NCI-H526 (cell line): Measurements from ENCODE around the gene AP1B1.
A peak's percentile ranks its signal among the peaks of the same experiment; 100 is the strongest.
"Not testable (repeated sequence)": the region's sequence is repeated elsewhere in the genome, so short reads cannot be mapped to it uniquely, and the experiment has no call there.

Experiments
- DNase-seq, 2 experiments: peaks; one replicate each; lab custom pipeline; 2025; lab: John Stamatoyannopoulos, UW

The AP1B1 gene

DNA sequence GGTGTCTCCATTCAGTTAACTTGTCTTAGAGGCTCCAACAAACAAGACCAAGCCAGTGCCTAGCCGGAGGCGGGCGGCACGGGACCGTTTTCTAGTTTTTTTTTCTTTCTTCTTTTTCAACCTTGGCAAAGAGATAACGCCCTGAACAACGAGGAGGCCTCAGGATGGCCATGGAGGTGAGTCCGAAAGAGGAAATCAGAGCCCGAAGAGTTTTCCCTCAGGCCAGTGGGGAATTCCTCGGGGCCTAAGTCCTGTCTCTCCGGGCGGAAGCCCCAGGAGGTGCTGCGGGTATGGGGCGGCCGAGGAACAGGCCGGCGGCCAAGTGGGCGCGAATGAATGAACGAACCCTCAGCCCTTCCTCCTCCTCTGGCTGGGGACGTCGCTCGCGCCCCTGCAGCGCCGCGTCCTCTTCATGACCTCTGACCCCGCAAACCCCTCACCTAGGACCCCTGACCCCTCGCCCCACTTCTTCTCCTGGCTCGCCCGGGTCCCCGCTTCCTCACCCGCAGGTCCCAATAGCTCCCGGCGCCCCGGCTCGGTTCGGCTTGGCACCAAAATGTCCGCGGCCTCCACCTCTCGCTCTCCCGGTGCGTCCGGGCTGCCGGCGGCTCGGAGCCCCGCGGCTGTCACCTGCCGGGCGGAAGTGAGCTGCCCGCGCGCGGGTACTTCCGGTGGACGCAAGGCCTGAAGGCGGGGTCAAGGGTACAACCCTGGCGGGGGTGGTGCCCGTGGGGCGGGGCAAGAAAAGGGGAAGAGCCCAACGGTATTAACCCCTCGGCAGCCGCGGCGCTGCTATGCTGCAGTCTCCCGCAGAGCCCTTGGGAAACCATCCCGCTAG, at the start of gene AP1B1:
Gene AP1B1 (minus strand): TSS at position 650 of the 838 bp plus-strand sequence. CDS start 21,327 bp downstream, outside the sequence.
- peak; percentile 82 to 98 for DNase-seq

- no peak for DNase-seq
These were observed 47.1 kb upstream of the AP1B1 start for GRCh38 chr22:29435236-29436136.

DNA sequence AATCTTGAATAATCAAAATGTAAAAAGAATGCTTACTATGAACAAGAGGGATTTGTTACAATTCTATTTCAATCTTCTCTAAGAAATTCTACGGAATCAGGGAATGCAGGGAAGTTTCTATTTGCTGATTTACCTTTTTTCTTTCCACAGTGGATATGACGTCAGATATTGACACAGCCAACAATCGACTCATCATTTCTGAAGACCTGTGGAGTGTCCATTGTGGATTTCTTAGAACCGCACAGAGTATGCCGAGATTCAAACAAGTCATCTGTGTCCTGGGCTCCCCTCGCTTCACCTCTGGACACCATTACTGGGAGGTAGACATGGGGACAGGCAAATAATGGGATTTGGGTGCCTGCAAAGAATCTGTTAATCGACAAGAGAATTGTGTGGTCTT, 45.9 kb upstream of the AP1B1 start:
- no peak for DNase-seq

GRCh38 chr22:29433856-29434255, 45.5 kb upstream of the AP1B1 start:
- DNase-seq: no peak

DNA sequence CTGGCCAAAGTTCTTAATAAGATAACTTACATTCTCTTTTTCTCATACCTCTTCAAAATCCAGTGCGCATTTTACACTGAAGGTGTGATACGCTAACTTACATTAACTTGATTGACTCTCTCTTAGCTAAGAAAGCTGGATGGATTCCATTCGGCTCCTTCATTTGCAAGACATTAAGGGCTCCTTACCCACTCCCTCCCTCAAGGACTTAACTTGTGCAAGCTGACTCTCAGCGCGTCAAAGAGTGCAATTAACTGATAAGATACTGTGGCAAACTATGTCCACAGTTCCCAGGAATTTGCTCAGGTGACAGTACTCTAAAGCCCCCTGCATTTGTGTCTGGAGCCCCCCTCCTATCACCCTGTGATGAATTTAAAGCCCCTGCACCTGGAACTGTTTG, 43.6 kb upstream of the AP1B1 start:
- DNase-seq: no peak

DNA sequence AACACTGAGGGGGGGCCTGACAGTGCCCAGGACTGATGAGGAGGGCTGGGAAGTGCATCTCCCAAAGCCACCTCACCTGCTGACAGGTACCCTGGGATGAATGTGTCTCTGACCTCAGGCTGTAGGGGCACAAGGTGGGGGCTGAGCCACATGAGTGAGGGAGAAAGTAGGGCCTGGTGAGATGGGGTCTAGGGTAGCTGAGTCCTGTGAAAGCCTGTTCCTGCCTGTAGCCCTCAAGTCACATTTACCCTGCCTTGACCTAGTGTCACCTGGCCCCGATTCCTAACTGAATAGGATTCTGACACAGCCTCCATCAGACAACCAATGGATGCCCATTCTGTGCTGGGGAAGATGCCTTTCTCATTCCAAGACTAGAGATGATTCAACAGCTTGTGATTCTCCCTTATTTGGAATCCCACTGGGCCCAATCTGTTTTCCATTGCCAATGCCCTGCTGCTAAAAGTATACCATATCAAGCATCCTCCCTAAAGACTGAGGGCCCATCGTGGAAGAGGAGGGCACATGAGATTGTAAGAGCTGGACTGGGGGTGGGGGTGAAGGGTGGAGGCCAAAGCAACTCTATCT, 38.9 kb upstream of the AP1B1 start:
- DNase-seq: no peak

- DNase-seq: no peak
These were observed 38.1 kb upstream of the AP1B1 start for GRCh38 chr22:29426476-29426875.

DNA sequence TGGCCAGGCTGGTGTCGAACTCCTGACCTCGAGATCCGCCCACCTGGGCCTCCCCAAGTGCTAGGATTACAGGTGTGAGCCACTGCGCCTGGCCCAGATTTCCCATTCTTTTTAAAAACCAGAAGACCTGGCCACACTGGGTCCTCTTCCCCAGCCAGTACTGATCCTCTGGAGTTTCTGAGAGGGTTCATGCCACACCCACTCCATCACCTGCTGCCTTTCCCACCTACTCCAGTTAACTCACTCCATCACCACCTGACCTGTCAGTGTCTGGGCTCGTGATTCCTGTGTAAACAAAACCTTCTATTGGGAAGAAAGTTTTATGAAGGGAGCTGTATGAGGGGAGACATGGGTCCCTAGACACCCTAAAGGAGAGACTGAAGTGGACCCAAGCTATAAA, 30.3 kb upstream of the AP1B1 start:
- DNase-seq: not testable (repeated sequence)

DNA sequence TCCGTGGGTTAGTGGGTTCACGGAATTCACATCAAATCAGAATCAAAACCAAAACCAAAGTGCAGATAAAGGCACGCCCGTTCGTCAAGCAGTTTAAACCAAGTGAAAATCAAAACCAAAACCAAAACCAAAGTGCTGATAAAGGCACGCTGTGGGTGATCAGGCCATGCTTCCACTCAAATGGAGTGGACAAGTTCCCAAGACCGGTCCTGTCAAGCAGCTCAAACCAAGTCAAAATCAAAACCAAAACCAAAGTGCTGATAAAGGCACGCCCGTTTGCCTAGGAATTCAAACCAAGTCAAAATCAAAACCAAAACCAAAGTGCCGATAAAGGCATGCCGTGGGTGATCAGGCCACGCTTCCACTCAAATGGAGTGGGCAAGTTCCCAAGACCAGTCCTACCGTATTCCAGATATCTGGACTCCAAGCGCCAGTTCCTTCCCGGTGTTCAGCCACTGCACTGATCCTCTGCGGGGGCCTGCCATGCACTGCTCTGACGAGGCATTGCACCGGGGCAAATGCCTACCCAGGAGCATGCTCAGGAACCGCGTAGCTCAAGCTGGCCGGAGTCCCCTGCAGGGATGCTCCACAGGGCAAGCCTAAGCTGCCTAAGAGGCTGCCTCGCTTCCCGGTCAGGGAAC, 26.7 kb upstream of the AP1B1 start:
- DNase-seq: peak in 1 of 2 experiments; percentile 29

DNA sequence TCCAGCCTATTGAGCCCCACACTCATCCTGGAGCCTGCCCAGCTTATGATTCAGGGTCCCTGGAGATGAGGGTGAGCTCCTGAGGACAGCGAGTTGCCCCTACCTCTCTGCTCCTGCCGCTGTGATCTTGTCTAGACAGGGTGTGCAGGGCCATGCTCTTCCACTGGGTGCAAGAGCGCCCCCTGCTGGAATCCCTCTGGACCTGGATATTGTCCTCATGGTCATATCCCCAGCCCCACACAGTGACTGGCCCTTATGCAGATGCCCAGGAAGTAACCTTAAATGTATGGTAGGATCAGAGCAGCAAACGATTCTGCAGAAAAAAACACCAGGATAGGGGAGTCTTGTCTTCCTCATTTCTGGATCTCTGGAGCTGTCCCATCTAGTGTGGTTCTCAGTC, 24.4 kb upstream of the AP1B1 start:
- not testable (repeated sequence) for DNase-seq

GRCh38 chr22:29411569-29412211, 23.3 kb upstream of the AP1B1 start:
- not testable (repeated sequence) for DNase-seq

DNA sequence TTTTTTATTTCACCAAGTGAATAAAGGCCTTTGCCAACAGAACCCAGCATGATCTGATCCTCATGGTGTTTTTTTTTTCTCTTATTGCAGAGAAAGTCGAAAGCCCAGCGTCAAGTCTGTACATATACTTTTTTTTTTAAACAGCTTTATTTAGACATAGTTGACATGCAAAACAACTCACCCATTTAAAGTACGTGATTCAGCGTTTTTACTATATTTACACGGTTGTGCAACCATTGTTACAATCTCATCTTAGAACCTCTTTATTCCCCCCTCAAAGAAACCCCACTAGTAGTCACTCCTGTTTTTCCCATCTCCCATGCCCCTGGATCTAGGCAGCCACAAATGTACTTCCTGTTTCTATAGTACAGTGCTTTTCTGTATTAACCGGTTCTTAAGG, 20.6 kb upstream of the AP1B1 start:
- no peak for DNase-seq

GRCh38 chr22:29401538-29401937, 13.2 kb upstream of the AP1B1 start:
- not testable (repeated sequence) for DNase-seq

DNA sequence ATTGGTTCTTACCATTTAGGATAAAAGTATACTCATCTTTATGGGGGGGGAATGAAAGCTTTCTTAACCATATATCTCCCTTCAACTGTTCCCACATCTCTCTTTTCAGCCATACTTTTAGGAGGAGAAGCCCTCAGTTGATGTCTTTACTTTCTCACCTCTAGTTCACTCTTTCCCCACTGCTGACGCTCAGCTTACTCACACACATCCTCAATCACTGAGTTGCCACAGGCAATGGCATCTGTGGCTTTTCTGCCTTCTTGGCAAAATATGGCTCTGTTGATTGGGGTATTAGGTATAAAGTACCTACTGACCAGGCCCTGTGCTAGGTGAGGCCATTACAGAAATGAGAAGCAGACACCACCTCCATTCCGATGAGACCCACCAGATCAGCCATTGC, 12.2 kb upstream of the AP1B1 start:
- no peak for DNase-seq

DNA sequence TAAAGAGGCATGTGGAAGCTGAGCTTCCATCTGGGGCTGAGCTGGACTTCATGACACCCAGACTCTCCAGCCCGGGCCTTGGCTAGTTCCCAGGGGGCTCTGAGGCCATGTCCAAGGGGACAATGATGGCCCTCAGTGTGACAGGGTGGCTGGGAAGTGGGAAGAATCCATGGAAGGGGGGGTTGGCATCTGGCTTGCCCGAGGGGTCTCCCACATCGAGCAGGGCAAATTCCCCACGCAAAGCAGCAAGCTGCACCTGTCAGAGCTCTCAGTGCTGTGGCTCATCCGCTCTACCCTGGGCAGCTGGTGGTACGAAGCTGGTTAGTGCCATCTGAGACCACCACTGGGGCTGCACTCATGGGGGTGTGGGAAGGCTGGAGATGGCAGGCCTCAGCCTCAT, 9.4 kb upstream of the AP1B1 start:
- DNase-seq: no peak

DNA sequence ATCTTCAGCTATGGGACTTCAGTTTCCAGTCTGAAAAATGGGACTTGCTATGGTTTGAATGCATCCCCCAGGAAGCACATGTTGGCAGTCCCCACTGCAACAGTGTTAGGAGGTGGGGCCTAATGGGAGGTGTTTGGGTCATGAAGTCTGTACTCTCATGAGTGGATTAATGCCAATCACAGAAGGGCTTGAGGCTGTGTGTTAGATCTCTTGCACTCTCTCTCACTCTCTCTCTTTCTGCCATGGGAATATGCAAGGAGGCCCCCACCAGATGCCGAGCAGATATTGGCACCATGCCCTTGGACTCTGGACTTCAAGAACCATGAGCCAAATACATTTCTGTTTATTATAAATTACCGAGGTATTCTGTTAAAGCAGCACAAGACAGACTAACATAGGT, 7.8 kb upstream of the AP1B1 start:
- DNase-seq: no peak

DNA sequence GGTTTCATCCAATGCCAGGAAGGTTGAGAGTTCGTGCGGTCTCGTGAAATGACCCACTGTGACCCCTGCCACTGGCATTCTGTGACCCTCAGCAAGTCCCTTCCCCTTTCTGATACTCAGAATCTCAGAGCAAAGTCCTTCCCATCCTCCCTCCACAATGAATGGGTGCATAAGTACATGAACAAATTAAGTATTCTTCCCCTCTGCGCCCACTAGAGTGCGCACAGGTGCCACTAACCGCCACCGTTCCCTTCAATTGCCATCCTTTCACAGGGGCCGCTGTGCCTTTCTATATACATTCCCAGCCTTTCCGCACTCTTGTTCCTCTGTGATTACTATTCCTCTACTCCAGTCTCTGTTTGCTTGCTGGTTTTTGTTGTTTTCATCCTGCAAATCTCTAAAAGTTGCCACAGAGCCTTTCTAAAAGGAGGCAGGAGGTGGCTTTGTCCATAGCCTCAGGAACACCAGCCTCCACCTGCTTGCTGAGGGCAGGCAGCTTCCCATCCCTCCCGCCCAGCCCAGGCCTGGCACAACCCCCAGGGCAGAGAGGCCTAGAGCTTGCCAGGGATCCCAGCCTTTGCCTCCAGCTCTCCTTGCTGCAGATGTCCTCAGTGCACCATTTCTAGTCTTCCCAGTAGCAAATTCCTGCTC, 6.7 kb upstream of the AP1B1 start:
- peak; percentile 48 to 83 for DNase-seq

- DNase-seq: no peak
These were observed 4.7 kb upstream of the AP1B1 start for GRCh38 chr22:29393019-29393608.

- DNase-seq: no peak
These were observed 3.2 kb upstream of the AP1B1 start for GRCh38 chr22:29391546-29391945.

- no peak for DNase-seq
These were observed 1.9 kb upstream of the AP1B1 start for GRCh38 chr22:29390270-29390669.

DNA sequence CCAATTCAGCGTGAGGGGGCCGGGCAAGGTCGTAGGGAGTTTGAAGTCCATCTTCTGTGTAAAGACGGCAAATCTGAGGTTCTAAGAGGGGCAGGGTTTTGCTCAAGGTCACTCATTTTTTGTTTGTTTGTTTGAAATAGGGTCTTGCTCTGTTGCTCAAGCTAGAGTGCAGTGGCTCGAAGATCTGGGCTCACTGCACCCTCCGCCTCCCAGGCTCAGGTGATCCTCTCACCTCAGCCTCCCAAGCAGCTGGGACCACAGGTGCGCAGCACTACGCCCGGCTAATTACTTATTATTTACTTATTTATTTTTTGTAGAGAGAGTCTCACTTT, 355 bp upstream of the AP1B1 start:
- DNase-seq: no peak
